ENCODE data around the gene NRXN3.

DNA sequence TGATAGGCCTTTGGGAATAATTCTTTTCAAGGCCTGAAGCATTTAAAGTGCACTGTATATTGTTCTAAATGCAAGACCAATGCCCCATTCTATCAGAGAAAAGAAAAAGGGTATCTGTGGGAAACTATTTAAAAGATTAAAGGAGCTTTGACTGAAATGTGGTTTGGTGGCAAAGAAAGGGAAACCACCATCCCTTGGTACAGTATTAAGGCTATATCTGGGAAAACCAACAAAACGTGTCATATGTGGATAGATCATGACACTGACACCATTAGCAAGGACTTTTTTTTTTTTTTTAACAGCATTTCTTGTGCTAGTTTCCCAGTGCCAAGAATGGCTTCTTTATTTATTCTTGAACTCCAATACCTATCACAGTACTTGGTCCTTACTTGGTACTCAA, 1150.4 kb downstream of the NRXN3 start:
- TF ChIP-seq EZH2 (IDR thresholded peaks at IDR 0.05; ENCODE audit: insufficient read depth, poor library complexity, severe bottlenecking) (no peak), EZH2phosphoT487 (IDR thresholded peaks at IDR 0.05; ENCODE audit: insufficient read depth, low read depth) (no peak)
